NOMO-1 (cell line): ENCODE results near the gene ASF1B.
"Not testable (repeated sequence)": the region's sequence is repeated elsewhere in the genome, so short reads cannot be mapped to it uniquely, and the experiment has no call there.

Experiments used
- DNase-seq, 2 experiments: peaks; one replicate each; lab custom pipeline; 2025; ENCODE audit not compliant: unreplicated experiment in 2 of 2; lab: John Stamatoyannopoulos, UW

The ASF1B gene

DNA sequence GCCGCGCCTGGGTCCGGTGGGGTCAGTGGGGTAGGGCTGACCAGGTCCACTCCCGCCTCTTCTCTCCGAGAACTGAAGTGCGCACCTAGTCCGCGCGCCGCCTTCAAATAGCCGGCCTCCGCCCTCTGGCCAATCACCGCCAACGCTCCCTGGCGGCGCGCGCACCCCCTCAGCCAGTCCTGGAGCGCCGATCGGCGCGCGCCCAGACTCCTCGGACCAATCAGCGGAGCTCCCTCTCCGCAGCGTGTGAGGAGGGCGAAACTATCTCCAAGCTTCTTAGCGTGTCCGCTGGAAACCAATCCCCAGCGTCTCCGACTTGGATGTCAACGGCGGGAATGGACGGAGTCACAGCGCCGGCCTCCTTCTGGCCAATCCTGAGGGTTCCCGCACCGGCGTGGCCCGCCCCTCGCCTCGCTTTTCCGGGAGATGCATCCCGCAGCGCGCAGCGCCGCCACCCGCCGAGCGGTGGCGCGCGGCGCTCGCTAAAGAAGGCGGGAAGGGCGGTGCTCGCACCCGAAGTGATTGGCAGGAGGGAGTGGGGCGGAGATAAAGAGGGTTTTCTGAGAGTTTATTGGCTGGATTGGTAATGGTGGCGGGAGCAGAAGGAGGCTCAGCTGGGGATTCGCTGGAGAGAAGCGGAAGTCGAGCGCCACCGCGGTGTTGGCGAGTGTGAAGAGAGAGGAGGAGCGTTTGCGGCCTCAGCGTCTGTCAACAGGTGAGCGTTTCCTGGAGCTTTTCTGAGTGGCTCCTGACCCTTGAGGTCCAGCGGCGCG lies at the start of gene ASF1B:
ASF1B (minus strand) TSS at position 81 of the 773 bp plus-strand sequence. CDS start 133 bp downstream, outside the sequence.
- peak; percentile 99 to 100 for DNase-seq

DNA sequence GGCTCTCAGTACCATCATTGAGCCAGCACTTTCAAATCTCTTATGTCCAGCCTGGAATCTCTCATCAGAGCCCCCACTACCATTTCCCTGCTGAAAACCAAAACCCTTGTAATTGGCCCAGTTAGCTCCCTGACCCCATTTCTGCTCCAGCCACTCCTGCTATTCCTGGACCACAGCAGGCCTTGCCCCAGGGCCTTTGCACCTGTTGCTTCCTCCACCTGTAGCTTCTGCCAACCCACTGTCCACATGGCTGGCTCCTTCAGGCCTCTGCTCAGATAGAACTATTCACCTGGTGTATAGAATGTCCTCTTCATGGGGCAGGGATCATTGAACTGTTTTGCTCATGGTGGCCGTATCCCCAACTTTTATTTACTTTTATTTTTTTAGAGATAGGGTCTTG lies 49.3 kb upstream of the ASF1B start:
- DNase-seq = not testable (repeated sequence)

DNA sequence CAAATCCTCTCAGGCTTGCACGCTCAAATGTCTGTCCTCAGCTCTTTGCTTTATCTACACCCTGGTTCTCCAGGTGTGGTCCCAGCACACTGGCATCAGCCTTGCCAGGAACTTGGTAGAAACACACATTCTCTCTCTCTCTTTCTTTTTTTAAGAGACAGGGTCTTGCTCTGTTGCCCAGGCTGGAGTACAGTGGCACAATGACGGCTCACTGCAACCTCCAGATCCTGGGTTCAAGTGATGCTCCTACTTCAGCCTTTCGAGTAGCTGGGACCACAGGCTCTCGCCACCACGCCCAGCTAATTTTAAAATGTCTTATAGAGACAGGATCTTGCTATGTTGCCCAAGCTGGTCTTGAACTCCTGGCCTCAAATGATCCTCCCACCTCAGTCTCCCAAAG lies 48.8 kb upstream of the ASF1B start:
- no peak for DNase-seq

DNA sequence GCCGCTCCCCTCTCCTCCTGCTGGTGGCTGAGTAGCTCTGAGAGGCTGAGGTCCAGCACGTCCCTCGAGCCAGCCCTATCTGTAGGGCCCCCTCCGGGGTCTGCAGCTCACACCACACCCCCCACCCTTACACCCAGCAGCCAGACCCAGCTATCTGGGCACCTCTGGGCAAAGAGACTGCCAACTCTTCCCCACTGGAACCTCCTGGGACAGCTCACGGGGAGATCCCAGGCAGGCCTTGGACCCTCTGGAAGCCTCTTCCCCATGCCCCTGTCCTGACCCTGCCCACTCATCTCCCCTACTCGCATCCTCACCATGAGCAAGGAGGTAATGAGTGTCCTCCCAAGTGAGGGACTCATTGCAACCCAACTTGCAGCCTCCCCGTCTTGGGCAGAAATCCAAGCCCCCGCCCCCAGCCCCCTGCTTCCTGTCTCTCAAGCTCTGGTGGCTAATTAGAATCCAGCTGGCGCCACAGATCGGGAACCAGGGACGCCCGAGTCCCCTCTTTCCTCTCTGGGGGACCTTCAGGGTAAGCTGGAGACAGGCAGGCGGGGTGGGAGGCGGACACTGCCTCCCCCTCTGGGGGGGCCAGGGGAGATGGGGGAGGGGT lies 47.5 kb upstream of the ASF1B start:
- DNase-seq = no peak

DNA sequence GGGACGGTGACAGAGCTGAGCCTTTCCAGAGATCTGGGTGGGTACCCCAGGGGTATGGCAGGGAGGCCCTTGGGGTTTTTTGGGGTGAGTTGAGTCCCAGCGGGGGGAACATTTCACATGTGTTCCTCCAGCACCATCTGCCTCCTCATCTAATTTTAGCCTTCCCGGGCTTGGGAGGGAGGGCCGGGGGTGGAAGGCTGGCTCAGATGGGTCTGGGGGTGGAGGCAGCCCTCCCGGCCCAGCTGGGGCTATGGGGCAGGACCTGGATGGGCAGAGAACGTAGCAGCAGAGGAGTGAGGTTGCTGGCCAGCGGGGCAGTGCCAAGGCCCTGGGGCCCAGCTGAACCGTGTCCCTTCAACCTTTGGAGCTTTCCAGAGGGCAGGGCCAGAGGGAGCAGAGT lies 46.1 kb upstream of the ASF1B start:
- no peak for DNase-seq

DNA sequence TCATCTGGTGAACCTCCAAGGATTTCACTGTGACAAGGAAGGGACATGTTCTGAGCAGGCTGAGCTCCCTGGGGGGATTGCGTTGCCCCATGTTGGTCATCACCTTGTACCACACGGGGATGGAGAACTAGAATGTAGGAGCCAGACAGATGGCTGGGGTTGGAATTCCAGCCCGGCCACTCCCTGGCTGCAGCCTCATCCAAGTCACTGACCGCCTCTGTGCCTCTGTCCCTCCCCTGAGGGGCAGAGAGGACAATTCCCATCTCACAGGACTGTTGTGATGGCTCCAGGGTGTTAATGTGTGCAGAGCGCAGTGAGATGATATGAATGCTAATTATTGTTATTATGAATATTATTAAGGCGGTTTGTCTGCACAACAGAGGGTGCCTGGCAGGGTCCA lies 45.5 kb upstream of the ASF1B start:
- no peak for DNase-seq

DNA sequence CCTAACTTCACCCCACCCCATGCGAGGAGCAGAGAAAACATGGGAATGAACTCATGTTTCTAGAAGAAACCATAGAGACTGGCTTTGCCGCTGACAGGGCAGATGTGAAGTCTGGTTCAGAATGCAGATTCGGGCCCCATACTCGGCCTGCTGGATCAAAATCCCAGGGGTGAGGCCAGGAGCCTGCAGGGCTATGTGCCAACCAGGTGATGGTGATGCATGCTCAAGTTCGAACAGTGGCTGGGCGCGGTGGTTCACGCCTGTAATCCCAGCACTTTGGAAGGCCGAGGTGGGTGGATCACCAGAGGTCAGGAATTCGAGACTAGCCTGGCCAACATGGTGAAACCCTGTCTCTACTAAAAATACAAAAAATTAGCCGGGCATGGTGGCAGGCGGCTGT lies 44.8 kb upstream of the ASF1B start:
- DNase-seq = not testable (repeated sequence)

DNA sequence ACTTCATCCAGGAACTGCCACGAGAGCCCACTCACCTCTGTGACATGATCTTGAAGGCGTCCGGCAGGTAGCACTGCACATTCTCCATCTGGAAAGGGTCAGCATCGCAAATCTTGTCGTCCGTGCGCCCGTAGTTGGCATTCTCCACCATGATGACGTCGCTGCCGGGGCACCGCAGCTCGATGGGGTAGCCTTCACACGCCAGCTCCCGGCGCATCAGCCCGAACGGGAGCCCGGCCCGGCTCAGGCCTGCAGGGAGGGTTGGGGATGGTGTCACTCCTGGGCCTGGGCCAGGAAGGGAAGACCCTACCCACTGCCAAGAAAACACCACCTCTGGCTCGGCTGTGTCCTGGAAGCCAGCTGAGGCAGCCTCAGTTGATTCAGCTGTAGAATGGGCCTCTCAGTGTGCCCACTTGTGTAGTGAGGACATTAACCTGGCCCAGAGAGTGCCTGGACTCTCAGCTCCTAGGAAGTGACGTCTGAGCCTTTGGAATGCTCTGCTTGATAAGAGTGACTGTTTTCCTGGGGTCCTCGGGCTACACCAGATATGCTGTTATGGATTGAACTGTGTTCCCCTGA lies 41.2 kb upstream of the ASF1B start:
- no peak for DNase-seq

DNA sequence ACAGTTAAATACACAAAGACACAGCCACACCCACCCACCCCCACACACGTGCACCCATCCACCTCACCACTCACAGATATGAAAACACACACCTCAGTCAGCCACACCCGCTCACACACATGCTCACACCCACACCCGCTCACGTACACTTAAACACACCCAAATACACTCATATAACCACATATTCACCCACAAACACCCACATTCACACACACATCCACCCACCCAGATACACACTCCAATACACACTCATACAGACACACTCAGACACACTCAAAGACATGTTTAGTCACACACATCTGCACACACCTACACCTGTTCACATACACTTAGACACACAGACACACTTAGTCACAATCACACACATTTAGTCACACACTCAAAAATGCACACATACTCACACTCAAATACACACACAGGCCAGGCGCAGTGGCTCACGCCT lies 39.0 kb upstream of the ASF1B start:
- DNase-seq = no peak

DNA sequence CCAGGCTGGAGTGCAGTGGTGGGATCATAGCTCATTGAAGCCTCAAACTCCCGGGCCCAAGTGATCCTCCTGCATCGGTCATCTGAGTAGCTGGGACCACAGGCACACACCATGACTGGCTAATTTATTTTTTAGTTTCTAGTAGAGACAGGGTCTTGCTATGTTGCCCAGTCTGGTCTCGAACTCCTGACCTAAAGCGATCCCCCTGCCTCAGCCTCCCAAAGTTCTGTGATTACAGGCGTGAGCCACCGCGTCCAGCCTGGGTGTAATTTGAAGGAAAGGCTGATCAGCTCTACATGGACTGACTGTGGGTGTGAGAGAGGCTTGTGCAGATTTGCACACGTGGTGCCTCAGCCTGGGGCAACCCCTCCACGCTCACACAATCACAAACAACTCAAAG lies 38.5 kb upstream of the ASF1B start:
- no peak for DNase-seq

DNA sequence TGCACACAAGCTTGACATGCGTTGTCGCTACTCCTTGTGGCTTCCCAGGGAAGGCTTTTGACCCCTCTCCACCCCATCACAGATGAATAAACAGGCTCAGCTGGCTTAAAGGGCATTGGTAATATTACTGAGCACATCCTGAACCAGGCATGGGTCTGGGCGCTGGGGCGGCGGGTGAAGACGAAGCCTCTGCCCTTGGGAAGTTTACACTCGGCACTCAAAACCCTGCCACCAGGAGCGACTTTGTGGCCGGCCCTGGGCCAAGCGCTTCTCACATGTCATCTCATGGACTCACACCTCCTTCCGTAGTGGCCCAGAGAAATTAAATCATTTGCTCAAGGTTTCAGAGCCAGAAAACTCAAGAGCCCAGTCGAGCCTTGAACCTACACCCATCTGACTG lies 32.6 kb upstream of the ASF1B start:
- DNase-seq = no peak

DNA sequence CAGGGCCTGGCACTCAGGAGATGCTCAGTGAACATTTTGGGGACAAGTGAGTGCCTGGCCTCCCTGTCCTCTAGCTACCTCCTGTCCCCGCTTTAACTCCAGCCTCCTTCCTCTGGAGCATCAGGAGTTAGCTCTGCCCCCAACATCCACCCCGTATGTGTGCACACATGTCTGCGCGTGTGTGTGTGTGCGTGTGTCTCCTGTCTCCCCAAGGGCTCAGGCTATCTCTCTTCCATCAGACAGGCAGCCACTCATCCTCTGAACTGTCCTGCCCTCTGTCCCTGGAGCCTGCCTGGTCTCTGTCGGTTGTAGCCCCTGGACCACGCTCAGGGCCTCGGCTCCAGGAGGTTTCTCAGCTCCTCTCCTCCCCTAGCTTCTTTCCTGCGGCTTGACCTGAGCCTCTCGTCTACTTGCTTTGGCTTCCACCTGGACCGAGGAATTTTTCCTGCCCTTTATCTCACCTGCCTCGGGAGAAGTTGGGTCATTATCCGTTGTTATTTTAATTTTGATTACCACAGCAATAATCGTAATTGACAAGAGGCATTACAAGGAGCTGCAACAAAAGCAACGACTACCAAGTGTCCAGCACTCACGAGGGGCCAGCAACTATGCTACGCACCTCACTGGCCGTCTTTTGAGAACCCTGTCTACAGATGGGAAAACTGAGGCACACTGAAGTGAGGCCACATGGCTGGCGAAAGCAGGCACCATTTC lies 32.0 kb upstream of the ASF1B start:
- DNase-seq = no peak

DNA sequence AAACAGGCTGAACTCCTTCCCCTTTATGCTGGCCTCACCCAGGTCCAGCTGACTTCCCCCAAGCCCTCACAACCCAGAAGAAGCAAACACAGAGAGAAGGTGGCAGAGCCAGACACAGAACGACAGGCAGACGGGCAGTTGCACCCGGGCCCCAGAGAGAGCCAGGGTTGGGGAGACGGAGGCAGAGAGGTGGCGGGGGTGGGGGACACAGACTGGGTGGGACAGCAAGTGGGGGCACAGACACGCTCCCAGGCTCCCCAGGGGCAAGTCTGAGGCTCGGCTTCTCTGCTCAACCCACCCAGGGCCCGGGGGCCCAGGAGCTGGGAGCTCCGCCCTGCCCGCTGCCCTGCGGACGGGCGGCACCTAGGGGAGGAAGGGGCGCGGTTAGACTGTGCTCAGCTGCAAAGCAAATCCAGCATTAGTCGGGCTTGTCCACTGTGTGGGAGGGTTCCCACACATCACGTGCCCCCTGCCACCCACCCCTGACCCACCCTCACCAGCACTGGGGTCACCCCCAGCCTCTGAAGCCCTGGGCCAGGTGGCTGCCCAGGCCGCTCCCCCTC lies 31.3 kb upstream of the ASF1B start:
- DNase-seq = no peak

DNA sequence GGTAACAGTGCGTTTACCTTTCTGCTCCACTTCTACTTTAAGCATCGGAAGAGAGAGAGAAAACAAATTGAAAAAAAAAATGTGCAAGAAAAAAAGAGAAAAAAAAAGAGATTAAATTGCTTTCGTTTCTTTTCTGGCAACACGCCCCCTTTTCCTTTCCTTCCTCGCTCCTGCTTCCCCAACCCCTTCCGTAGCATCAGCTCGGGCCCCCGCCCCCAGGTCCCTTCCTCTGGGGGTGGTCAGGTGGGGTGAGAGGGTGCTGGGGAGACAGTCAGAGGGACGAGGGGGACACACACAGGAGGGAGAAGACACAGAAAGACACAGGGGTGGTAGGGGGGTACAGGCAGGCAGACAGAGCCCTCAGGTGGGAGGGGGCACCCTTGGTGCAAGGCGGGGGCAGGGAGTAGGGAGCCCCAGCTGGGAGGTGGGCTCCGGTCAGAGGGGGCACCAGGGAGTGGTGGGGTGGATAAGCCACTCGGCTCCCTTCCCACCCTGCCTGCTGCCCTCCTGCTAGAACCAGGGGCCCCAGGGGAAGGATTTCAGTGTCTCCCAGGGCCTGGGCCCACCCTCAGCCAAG lies 30.7 kb upstream of the ASF1B start:
- no peak for DNase-seq

DNA sequence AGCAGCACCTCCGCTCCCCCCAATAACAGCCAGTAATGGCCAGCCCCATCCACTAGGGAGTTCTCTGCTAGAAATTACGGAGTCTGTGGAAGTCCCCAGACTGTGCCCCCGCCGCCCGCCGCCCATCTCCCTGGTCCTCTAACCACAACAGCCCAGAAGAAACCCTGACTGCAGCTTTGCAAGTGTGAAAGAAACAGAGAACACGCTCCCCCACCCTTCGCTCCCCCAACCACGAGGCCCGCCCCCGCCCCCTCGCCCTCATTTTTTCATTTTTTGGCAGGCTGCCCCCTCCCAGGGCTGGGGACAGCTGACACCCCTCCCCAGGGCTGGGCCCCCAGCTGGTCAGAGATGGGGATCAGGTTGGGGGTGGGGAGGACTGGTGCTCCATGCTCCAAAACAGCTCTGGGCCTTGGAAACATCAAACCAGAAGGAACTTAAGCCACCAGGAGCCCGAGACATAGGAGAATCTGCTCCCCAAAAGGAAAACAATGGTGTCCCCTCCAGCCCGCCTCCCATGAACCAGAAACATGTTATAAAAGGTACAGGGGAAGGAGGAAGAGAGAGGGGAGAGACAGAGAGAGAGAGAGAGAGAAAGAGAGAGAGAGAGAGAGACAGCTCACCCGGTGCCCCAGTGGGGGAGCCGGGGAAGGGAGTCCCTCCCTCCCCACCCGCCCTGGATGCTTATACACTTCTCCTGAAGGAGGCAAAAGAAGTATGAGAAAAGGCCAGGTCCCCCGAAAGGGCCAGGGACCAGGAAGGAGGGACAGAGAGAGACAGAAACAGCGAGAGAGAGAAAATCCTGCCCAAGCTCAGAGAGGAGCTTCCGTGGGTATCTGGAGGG lies 29.8 kb upstream of the ASF1B start:
- DNase-seq = no peak

DNA sequence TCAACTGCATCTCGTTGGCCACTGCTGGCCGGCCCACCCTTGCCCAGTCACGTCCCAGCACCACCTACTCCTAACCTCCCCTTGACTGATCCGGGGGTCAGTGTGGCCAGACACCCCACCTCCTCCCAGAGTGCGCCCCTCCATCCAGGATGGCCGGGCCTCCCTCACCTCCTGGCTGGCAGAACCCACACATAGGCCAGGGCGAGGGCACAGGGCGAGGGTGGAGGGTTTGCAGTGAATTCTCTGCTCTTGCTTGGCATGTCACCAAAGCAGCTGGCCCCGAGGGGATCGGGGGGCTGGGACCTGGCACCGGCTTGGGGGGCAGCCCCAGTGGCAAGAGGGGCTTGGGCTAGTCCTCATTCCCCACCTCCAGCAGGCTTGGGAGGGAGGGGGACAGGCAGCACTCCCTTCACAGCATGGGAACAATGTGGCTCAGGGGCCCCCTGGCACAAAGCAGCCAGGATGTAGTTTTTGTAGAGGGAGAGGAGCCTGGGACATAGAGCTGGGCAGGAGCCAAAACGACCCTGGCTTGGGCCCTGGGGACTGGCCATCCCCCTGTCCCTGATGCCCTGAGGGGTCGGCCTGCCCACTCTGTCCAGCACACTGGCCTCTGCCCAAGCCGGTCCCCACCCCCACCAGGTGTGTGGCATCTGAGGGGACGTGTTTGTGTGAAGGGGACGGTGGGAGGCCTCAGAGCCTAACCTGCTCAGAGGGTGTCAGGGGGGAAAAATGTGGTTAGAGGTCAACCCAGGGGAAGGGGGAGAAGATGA lies 28.5 kb upstream of the ASF1B start:
- DNase-seq = no peak

DNA sequence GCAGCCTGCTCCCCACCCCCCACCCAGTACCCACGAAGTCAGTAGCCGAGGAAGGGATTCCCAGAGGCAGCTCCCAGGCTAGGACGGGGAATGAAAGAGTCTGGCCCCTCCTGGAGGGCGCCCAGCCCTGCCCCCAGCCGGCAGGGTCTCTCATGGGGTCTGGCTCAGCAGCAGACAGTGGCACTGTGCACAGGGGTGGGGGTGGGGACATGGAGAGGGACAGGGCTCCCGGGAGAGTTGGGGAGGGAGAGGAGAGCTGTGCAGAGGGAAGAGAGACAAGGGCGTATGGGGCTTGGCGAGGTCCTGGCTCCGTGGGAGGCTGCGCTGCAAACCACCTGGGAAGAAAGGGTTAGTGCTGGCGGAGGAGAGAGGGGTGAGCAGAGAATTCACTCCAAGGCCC lies 27.7 kb upstream of the ASF1B start:
- DNase-seq = no peak

DNA sequence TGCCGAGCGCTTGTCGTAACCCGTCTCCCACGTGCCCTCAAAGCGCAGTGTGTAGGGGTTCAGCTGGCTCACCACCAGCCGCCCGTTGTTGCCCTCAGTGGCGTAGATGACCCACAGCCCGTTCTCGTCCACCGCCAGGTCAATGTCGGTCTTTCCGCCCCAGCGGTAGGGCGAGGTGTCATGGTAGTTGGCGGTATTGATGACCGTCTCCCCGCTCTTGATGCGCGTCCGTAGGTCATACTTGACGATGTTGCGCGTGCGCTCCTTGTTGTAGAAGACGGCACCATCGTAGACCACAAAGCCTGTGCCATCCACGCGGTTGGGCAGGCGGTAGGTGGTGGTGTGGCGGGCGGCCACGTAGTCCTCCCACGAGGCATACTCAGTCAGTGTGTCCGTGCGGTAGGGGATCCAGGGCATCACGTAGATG lies 26.5 kb upstream of the ASF1B start:
- no peak for DNase-seq

DNA sequence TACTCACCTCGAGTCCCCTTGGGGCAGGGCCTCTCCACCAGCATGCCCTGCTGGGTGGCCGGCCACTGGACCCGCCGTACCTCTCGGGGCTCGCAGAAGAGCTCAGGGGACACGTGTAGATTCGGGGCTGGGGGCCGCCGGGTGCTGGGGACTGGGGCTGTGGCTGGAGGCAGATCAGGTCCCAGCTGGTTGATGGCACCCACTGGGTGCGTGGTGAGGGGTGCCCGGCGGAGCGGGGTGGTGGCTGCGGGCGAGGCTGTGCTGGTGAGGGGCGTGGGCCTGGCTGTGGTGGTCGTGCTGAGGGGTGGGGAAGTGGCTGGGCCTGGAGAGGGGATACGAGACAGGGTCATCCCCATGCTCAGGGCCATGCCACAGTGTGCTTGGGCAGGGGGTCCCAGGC lies 24.9 kb upstream of the ASF1B start:
- no peak for DNase-seq
